Subcutaneous adipose tissue (tissue), 4 donors: ENCODE results near the gene ZNF648. TPM values are rescaled to one million over a fixed set of nuclear protein-coding genes. Genes with fewer than 3 reads are reported as not detected.

Source experiments
- total RNA-seq, 4 donors: library from RNA; depleted of rRNA; stranded (reverse); fragments of >200 nt; gene quantifications; one replicate each; pipeline ENCODE4 v1.1.0, GENCODE V29; 2016
- TF ChIP-seq, protein P1 (sequence below): fragments of 450-650 bp; IDR thresholded peaks from one replicate; pipeline ENCODE4 v1.5.1; 2016; ENCODE audit warnings: low read depth, mild to moderate bottlenecking, control low read depth, antibody characterized with exemption, moderate library complexity

Gene ZNF648
- total RNA-seq, 4 donors from 2014 or later: 0.17 to 0.19 TPM; not detected in 2

DNA sequence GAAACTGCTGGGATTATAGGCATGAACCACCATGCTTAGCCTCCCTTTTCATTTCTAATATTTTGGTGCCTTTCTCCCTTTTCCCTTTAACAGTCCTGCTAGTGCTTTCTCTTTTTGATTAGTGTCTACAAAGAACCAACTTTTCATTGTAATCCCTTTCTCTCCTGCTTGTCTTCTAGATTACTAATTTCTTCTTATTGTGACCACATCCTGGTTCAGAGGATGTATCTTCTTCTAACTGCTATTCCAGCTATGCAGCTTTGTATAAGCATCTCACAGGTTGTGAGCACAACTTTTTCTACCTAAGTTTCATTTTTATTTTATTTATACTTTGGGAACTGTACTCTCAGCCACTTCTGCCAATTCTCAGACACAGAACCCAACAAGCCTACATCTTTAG is 14.7 kb downstream of the ZNF648 start:
- TF ChIP-seq, protein P1, sequence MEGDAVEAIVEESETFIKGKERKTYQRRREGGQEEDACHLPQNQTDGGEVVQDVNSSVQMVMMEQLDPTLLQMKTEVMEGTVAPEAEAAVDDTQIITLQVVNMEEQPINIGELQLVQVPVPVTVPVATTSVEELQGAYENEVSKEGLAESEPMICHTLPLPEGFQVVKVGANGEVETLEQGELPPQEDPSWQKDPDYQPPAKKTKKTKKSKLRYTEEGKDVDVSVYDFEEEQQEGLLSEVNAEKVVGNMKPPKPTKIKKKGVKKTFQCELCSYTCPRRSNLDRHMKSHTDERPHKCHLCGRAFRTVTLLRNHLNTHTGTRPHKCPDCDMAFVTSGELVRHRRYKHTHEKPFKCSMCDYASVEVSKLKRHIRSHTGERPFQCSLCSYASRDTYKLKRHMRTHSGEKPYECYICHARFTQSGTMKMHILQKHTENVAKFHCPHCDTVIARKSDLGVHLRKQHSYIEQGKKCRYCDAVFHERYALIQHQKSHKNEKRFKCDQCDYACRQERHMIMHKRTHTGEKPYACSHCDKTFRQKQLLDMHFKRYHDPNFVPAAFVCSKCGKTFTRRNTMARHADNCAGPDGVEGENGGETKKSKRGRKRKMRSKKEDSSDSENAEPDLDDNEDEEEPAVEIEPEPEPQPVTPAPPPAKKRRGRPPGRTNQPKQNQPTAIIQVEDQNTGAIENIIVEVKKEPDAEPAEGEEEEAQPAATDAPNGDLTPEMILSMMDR: no peak

DNA sequence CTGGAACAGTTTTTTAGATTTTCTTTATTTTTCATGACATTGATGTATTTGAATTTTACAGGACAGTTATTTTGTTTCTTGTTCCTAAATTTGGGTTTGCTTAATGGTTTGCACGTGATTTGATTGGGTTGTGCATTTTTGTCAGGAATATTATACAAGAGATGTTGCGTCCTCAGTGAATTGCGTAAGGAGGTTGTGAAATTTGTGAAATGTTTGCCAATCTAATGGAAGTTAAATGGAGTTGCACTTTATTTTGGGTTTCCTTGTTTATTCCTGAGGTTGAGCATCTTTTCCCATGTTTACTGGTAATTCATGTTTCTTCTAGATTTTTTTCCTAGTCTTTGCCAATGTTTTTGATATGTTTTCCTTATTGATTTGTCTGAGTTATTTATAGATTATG is 19.9 kb downstream of the ZNF648 start:
- TF ChIP-seq, protein P1: no peak

- TF ChIP-seq, protein P1: no peak
Measured at GRCh38 chr1:182038220-182038619, 23.3 kb downstream of the ZNF648 start.

- TF ChIP-seq, protein P1: no peak
Measured at GRCh38 chr1:182035097-182035770, 26.3 kb downstream of the ZNF648 start.

- TF ChIP-seq, protein P1: no peak
Measured at GRCh38 chr1:182032251-182032650, 29.3 kb downstream of the ZNF648 start.

DNA sequence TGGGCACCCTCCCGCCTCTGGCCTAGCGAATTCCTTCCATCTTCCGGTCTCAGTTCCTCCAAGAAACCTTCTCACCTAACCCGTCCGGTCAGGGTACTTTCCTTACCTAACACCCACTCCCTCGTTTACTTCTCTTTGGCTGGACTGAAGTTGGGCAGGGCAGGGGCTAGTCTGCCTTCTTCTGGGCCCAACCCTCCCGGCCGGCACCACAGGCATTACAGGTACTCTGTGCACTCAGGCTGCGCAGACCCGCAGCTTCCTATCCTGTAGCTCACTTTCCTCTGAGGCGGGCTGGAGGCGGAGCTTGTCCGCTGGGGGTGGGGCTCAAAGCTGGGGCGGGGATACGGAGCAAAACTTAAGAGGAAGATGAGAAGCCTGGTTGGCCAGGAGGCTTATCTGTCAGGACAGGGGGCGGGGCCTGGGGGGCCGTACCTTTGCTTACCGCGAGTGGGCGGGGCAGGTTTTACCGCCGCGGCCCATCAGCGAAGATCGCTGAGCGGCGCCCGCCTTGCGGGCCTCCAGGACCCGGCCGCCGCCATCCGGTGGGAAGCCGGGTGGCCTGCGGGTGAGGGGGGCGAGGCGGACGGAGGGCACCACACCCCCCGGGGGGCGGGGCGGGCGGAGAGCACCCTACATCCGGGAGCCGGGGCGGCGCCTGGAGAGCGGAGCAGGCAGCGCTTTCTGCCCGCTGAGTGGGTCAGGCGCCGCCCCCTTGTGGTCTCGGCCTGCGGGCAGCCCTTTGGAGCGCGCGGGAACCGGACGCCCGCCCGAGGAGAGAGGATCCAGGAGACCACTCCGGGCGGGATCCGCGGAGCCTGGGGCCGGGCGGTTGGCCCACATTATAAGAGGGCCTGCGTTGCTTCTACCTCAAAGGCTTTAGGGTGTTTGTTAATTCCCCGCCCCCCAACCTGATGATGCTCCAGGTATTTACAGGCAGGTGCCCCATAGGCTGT is 31.9 kb downstream of the ZNF648 start:
- TF ChIP-seq, protein P1: no peak

DNA sequence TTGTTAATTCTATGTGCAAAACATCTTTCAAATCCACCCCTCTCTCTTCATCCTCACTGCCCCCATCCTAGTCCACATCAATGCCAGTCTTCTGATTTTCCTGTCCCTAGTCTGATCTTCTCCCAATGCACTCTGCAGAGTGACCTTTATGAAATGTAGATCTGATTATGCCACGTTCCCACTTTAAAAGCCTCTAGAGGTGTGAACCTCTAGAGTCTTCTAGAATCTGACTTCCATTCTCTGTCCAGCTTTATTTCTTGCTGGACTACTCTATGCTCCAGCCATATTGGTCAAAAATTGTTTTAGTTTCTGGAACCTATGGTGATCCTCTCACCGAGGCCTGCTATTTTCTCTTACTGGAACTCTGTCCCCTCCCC is 32.5 kb downstream of the ZNF648 start:
- TF ChIP-seq, protein P1: no peak
